GM21723 (cell line): ENCODE data around the gene FCSK.
"Not testable (repeated sequence)": the region's sequence is repeated elsewhere in the genome, so short reads cannot be mapped to it uniquely, and the experiment has no call there.

Experiments used
- ATAC-seq: cut with Tn5 transposase; IDR thresholded peaks from one replicate; pipeline ENCODE4 v1.9.1; 2021; ENCODE audit warnings: mild to moderate bottlenecking, moderate library complexity; ENCODE audit not compliant: unreplicated experiment

The FCSK gene

GRCh38 chr16:70454222-70455034 is at the start of gene FCSK:
Gene FCSK (plus strand): TSS chr16:70454595. CDS start chr16:70463191, 8,596 bp downstream.
- ATAC-seq: peak; percentile 93

GRCh38 chr16:70406104-70406503 is 48.3 kb upstream of the FCSK start:
- not testable (repeated sequence) for ATAC-seq

GRCh38 chr16:70407811-70408274 is 46.6 kb upstream of the FCSK start:
- no peak for ATAC-seq

DNA sequence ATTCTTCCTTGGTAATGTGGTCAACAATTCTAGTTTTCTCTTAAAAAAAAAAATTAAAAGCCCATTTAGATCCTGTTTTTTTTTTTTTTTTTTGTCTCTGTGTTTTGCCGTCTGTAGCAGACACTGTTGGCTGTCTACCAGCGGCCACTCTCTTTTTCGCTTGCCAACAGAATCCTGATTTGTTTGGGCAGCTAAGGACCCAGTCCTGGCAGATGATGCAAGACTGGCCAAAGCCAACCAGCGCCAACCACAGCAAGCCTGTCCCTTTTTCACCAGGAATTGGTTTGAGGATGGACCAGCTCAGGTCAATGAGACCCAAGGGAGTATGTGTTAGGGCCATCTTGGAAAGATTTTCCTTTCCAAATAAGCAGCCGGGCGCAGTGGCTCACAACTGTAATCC is 43.7 kb upstream of the FCSK start:
- no peak for ATAC-seq

DNA sequence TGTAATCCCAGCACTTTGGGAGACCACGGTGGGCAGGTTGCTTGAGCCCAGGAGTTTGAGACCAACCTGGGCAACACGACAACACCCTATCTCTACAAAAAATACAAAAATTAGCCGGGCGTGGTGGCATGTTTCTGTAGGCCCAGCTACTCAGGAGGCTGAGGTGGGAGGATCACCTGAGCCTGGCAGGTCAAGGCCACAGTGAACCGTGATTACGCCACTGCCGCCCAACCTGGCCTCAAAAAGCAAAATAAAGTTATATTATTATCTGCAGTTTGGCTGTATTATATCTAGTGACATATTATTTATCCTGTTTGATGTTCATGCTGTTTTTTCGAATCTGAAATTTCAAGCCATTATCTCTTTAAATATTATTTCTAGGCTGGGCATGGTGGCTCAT is 42.0 kb upstream of the FCSK start:
- no peak for ATAC-seq

DNA sequence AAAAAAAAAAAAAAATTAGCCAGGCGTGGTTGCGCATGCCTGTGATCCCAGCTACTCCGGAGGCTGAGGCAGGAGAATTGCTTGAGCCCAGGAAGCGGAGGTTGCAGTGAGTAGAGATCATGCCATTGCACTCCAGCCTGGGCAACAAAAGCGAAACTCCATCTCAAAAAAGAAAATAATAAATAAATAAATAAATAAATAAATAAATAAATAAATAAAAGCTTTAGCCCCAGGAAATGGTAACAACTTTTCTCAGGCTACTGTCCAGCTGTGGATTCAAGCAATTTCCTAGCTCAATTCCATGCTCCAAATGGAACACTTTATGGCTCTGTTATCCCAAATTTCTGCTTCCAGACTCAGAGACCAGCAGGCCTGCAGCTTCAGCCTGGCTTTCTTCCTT is 40.8 kb upstream of the FCSK start:
- ATAC-seq: not testable (repeated sequence)

DNA sequence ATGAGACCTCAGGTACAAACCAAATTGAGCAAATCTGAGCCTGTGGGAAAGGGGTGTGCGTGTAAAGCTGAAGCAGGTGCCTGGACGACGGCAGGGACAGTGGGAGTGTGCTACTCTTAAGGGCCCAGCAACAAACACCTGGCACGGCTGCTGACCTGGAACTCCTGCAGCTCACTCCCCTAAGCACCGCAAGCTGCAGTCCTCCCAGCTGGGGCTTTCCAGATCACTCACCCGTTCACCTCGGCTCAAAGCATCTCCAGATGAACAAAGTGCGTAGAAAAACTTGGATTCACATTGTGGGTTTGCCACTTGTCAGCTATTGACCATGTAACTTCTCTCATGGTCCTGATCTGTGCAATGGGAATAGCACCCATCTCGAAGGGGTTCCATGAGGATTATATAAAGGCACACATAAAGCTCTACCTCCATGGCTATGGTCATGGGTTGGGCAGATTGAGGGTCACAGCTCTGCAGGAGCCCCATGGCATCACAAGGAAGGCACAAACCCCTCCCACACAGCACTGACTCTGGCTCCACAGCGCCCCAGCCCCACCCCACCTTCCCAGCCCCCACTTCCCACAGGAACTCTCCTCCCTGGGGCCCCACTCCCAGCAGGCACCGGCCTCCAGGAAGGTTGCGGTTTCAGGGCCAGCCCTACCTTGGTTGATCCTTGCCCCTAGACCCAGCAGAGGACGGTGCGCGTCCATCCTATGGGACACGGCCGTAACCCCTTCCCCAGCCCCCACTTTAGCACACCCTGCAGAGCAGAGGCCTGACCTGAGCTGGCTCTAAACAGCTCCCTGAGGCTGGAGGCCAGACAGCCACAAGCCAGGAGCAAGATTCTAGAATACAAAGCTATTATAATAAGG is 37.4 kb upstream of the FCSK start:
- ATAC-seq: peak; percentile 86

DNA sequence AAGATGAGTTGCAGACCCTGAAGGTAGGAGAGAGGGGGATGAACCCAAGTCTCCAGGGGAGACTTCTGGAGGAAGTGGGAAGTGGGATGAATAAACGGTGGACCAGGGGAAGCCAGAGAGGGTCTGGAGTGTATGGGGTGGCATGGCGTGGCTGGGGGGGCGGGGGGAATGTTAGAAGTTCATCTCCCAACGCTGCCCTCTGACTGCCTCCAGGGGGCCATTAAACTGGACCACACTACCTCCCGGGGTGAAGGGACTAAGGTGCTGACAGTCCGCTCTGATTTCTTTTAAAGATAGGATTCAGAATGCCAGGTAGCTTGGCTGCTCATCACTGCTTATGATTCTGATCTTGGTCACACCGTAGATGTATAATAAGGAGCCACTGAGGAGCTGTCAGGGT is 36.7 kb upstream of the FCSK start:
- no peak for ATAC-seq

- ATAC-seq: no peak
Observed at GRCh38 chr16:70418274-70418992, 36.0 kb upstream of the FCSK start.

- ATAC-seq: no peak
Observed at GRCh38 chr16:70418993-70419318, 35.4 kb upstream of the FCSK start.

- ATAC-seq: no peak
Observed at GRCh38 chr16:70419384-70420327, 34.7 kb upstream of the FCSK start.

GRCh38 chr16:70421014-70421413 is 33.4 kb upstream of the FCSK start:
- ATAC-seq: no peak

DNA sequence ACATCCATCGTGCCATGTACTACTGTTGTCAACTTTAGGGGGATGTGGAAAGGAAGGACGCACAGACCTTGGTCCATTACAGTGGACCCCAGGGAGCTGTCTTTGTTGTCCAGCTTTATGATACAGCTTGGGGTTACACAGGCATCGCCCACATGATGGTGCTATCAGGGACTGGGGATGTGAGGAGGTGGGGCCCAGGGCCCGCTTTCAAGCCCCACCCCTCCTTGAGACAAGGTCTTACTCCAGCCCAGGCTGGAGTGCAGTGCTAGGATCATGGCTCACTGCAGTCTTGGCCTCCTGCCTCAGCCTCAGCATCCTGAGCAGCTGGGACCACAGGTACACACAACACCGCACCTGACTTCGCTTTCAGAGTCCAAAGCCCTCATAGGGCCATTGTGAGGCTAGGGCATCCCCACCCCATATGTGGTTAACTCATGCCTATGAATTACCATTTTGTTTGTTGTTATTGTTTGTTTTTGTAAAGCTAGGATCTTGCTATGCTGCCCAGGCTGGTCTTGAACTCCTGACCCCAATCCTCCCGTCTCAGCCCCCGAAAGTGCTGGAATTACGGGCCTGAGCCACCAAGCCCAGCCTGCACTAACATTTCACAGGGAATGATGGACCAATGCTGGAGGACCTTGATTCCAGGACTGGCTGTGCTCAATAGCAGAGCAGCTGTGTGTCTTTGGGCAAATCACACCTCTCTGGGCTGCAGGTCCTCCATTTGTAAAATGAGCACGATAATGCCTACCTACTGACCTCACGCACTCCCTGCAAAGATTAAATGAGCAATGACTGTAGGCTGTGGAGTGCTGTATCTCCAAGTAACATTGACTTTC is 32.7 kb upstream of the FCSK start:
- ATAC-seq: no peak

- ATAC-seq: no peak
Observed at GRCh38 chr16:70422543-70422942, 31.9 kb upstream of the FCSK start.

DNA sequence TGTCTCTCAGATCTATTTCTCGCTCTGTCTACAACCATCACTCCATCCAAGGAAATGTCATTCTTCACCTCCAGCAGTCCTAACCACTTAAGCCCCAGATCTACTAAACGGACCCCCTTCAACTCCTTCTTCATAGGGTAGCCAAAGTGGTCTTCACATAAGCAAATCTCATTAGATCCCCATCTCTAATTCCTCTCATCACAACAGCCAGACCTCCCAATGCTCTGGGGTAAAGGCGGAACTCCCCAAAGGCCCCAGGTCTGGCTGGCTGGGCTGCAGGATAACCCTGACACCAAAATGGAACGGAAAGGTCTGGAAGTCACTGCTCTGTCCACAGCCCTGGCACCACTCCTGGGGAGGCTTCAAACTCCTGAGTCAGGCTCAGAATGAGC is 26.6 kb upstream of the FCSK start:
- no peak for ATAC-seq

- ATAC-seq: peak; percentile 27
Observed at GRCh38 chr16:70428178-70428998, 26.0 kb upstream of the FCSK start.

DNA sequence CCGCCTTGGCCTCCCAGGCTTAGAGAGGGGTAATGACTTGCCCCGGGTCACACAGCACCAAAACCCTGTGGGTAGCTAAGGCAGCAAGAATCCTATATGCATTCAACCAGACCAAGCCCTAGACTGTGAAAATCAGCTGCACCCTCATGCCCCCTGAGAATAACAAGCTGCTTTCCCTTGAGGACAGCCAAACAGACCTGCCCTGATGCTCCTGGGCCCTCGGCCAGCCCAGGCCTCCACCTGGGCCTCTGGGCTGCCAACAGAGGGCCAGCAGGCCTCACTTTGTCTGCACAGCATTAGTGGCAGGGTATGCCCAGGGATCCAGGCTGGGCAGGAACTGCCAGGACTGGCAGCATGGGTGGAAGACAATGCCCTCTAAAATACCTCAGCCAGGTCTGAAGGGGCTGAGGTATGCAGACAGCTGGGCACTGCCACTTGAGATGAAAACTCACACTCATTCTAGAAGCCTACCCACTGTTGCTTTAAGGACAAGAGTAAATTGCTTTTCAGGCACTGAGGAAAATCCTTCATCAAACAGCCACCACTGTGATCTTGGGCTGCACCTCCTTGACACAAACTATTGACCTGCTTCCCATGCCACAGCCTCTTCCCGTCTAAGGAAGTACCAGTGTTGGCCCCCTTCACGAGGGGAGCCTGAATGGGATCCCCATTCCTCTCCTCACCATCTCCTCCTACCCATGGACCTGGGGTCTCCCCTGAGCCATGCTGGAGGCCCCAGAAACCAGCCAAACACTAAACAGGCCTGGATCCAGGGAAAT is 24.3 kb upstream of the FCSK start:
- ATAC-seq: no peak
